Effector memory CD4-positive, alpha-beta T cell (primary cell): ENCODE data around the gene EMX2.

Source experiments
- DNase-seq, 3 donors: peaks; one replicate each; pipeline ENCODE4 v3.0.0-alpha.2; 2020
- H3K27ac ChIP-seq: 2 replicates; pipeline ENCODE4 v1.7.0; 2013; ENCODE audit warnings: mild to moderate bottlenecking, low read length, moderate library complexity; ENCODE audit not compliant: insufficient read depth, poor library complexity, severe bottlenecking
- H3K27me3 ChIP-seq: replicated peaks from 2 replicates; pipeline ENCODE4 v1.7.0; 2013; ENCODE audit warnings: mild to moderate bottlenecking, low read length; ENCODE audit not compliant: insufficient read depth, control insufficient read depth, poor library complexity, severe bottlenecking
- H3K36me3 ChIP-seq: 2 replicates; pipeline ENCODE4 v1.7.0; 2013; ENCODE audit warnings: mild to moderate bottlenecking, low read length, moderate library complexity; ENCODE audit not compliant: control insufficient read depth, insufficient read depth
- H3K4me1 ChIP-seq: 2 replicates; pipeline ENCODE4 v1.7.0; 2013; ENCODE audit warnings: low read length, mild to moderate bottlenecking; ENCODE audit not compliant: control insufficient read depth, insufficient read depth, poor library complexity, severe bottlenecking
- H3K4me3 ChIP-seq: 2 replicates; pipeline ENCODE4 v1.7.0; 2013; ENCODE audit warnings: low read length, low read depth, mild to moderate bottlenecking; ENCODE audit not compliant: insufficient read depth, poor library complexity, severe bottlenecking
- H3K9me3 ChIP-seq: 2 replicates; pipeline ENCODE4 v1.7.0; 2013; ENCODE audit warnings: mild to moderate bottlenecking, low read length, moderate library complexity; ENCODE audit not compliant: control insufficient read depth

EMX2 gene

DNA sequence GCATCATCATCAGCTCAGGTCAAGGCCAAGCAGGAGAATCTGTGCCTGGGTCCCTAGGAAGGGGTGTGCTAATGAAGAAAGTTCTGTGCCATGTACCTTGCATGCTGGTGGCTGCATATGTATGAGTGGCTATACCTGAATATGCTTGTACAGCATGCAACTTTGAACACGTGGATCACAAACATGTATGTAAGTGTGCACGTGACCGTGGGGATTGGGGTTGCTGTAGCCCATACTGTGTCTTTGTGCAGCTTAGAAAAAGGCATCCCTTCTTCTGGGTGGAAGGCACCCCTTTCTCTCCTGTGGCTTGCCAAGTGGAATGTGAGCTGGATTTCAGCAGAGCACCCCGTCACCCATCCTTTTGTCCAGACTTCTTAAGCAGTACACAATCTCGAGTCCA is 13.8 kb downstream of the EMX2 start:
- H3K27ac ChIP-seq = no peak overlapping the region
- peaks cover 18% of the 10 kb centered on the region for H3K27me3 ChIP-seq
- no peaks in the 10 kb centered on the region for H3K4me1 ChIP-seq

DNA sequence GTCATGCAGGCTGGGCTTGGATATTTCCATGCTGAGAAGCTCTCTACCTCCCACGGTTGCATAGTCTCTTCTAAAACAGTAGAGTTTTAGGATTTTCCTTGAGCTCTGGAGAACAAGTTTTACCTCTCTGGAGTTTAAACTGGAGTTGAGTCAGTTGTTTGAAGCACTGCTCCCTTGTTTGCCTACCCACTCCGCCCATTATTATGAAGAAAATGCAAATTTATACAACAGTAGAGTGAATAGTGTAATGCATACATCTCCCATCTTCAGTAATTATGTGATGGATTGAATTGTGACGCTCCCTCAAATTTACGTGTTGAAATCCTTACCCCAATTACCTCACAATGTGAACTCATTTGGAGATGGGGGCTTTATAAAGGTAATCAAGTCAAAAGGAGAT is 17.2 kb downstream of the EMX2 start:
- Histone ChIP-seq H3K27me3 (no peaks in the 10 kb centered on the region), H3K36me3 (no peaks in the 10 kb centered on the region), H3K4me1 (no peaks in the 10 kb centered on the region), H3K9me3 (no peaks in the 10 kb centered on the region), H3K27ac (no peak overlapping the region), H3K4me3 (no peak overlapping the region)
- DNase-seq = no peak

More for the DNA sequence above, 13.8 kb downstream of the EMX2 start:
- Histone ChIP-seq H3K36me3 (no peaks in the 10 kb centered on the region), H3K4me3 (no peak overlapping the region), H3K9me3 (no peaks in the 10 kb centered on the region)
- DNase-seq = no peak

DNA sequence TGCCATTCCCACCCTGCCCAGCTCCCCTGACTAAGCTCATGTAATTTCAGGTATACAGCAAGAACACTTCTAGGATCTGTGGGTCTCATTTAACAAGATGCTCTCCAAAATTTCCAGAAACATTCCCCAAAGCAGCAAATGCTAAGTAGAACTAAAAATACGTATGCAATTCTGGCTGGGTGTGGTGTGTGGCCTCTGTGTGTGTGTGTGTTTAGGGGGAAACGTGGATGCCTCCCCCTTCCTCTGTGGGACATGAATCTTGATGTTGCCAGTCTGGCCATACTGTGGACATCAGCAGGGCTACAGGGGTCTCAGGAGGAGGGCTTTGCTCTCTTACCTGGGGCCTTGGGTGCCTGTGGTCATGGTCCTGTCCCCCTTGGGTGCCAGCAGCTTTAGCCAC is 18.4 kb downstream of the EMX2 start:
- Histone ChIP-seq H3K4me3 (no peak overlapping the region), H3K9me3 (no peaks in the 10 kb centered on the region), H3K36me3 (no peaks in the 10 kb centered on the region), H3K27me3 (no peaks in the 10 kb centered on the region), H3K4me1 (no peaks in the 10 kb centered on the region), H3K27ac (no peak overlapping the region)
- DNase-seq = no peak

DNA sequence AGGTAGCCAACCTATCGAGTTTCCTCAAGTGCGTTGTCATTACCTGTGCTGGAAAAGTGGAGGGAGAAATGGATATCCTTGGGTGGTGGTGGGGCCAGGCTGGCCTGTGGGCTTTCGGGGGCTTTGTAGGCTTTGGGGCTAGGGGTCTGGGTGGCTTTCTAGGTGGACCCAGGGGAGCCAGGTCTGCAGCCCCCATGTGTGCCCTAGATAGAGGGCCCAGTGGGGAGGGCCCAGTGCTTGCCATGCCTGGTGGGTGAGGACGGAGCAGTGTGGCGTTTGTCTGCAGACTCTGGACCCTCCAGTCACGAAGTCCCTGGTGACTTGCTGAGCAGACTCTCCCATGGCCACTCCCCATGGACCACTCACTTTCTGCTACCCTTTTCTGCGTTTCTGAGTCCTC is 19.7 kb downstream of the EMX2 start:
- no peak for DNase-seq
- H3K9me3 ChIP-seq = no peaks in the 10 kb centered on the region
- no peaks in the 10 kb centered on the region for H3K27me3 ChIP-seq
- H3K36me3 ChIP-seq = no peaks in the 10 kb centered on the region
- H3K4me3 ChIP-seq = no peak overlapping the region
- no peaks in the 10 kb centered on the region for H3K4me1 ChIP-seq
- no peak overlapping the region for H3K27ac ChIP-seq

- DNase-seq = no peak
- H3K4me1 ChIP-seq = no peaks in the 10 kb centered on the region
- H3K4me3 ChIP-seq = no peak overlapping the region
- H3K36me3 ChIP-seq = no peaks in the 10 kb centered on the region
- no peaks in the 10 kb centered on the region for H3K27me3 ChIP-seq
- H3K9me3 ChIP-seq = no peaks in the 10 kb centered on the region
- no peak overlapping the region for H3K27ac ChIP-seq
Measured at GRCh38 chr10:117562896-117563737, 20.6 kb downstream of the EMX2 start.

DNA sequence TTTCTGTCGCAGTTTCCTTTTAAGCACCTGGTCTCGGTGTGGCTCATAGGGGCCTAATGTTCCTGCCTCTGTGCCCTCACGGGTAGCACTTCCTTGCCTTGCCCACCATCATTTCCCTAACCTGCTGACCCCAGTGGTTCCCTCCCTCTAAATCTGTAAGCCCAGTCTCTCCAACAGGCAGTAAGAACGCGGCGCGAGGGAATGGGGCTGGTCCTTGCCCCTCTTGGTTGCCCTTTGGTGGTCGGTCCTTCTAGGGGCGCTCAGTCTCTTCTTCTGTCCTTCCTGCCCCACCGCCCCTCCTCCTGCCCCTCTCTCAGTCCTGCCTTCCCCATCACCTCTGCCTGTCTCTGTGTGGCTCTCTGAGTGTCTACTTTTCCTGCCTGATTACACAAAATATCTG is 21.2 kb downstream of the EMX2 start:
- H3K4me3 ChIP-seq = no peak overlapping the region
- H3K4me1 ChIP-seq = no peaks in the 10 kb centered on the region
- no peaks in the 10 kb centered on the region for H3K9me3 ChIP-seq
- no peaks in the 10 kb centered on the region for H3K27me3 ChIP-seq
- no peak overlapping the region for H3K27ac ChIP-seq
- no peak for DNase-seq
- no peaks in the 10 kb centered on the region for H3K36me3 ChIP-seq

GRCh38 chr10:117565068-117565467 is 22.5 kb downstream of the EMX2 start:
- Histone ChIP-seq H3K9me3 (no peaks in the 10 kb centered on the region), H3K4me3 (no peak overlapping the region), H3K27ac (no peak overlapping the region), H3K36me3 (no peaks in the 10 kb centered on the region), H3K4me1 (no peaks in the 10 kb centered on the region), H3K27me3 (no peaks in the 10 kb centered on the region)
- no peak for DNase-seq

- no peaks in the 10 kb centered on the region for H3K9me3 ChIP-seq
- H3K36me3 ChIP-seq = no peaks in the 10 kb centered on the region
- H3K4me3 ChIP-seq = no peak overlapping the region
- no peaks in the 10 kb centered on the region for H3K27me3 ChIP-seq
- H3K4me1 ChIP-seq = no peaks in the 10 kb centered on the region
- no peak overlapping the region for H3K27ac ChIP-seq
- no peak for DNase-seq
Measured at GRCh38 chr10:117568334-117568733, 25.8 kb downstream of the EMX2 start.

- Histone ChIP-seq H3K4me1 (no peaks in the 10 kb centered on the region), H3K27me3 (no peaks in the 10 kb centered on the region), H3K36me3 (no peaks in the 10 kb centered on the region), H3K27ac (no peak overlapping the region), H3K4me3 (no peak overlapping the region), H3K9me3 (no peaks in the 10 kb centered on the region)
- no peak for DNase-seq
Measured at GRCh38 chr10:117569610-117570390, 27.3 kb downstream of the EMX2 start.

GRCh38 chr10:117570880-117571279 is 28.3 kb downstream of the EMX2 start:
- Histone ChIP-seq H3K27me3 (no peaks in the 10 kb centered on the region), H3K9me3 (no peaks in the 10 kb centered on the region), H3K27ac (no peak overlapping the region), H3K4me3 (no peak overlapping the region), H3K36me3 (no peaks in the 10 kb centered on the region), H3K4me1 (no peaks in the 10 kb centered on the region)
- no peak for DNase-seq
